ENCODE measurements around the gene DDX11. TPM values are rescaled to one million over a fixed set of nuclear protein-coding genes. Genes with fewer than 3 reads are reported as not detected.
"Not testable (repeated sequence)": the region's sequence is repeated elsewhere in the genome, so short reads cannot be mapped to it uniquely, and the experiment has no call there.

The DDX11 gene
- polyA plus RNA-seq, 3 donors, result 0.61 to 41.2 (median 1.7) TPM

- no CpG with 5 or more reads among the region's 2 CpGs for WGBS (ENCODE audit: insufficient coverage)
- DNase-seq, result not testable (repeated sequence)
Measured at GRCh38 chr12:31099434-31099833, 25.8 kb downstream of the DDX11 start.

DNA sequence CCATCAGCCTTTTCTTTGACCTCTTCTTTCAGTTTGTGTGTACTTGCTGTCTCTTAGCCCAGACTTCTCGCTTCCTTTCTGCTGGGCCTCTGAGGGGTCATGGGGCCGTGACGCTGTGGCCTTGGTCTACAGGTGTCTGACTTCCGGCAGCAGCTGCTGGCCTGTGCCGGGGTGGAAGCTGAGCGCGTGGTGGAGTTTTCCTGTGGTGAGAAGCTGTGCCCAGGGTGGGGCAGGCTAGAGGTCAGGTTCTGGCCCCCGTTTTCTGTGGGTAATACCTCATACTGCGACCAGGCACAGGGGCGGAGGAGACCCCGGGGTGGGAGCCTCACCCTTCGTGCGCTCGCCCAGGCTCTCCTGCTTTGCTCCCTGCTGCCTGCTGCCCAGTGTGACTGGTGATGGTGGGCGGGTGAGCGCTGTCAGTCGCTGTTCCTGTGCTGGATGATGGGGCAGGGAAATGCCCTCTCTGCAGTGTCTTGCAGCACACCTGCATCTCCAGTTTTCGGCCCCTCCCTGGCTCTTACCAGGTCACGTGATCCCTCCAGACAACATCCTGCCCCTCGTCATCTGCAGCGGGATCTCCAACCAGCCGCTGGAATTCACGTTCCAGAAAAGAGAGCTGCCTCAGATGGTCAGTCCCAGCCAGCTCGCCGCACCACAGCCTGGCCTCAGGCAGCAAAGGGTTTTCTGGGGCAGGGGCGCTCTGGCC lies 27.0 kb downstream of the DDX11 start:
- H3K9me3 ChIP-seq (replicated peaks in 1 of 2; ENCODE audit: control insufficient read depth in 1 of 2, insufficient read depth in 1 of 2, low read length in 2 of 2); H3K4me1 Mint-ChIP-seq; H3K9me3 Mint-ChIP-seq; H3K27me3 Mint-ChIP-seq (ENCODE audit: low read depth in 3 of 3); H3K27me3 ChIP-seq (ENCODE audit: control insufficient read depth in 2 of 2, insufficient read depth in 2 of 2, low read length in 2 of 2); H3K79me2 ChIP-seq (ENCODE audit: insufficient read depth, low read length); H4K20me1 ChIP-seq (ENCODE audit: insufficient read depth, low read length); H3K4me2 ChIP-seq (replicated peaks; ENCODE audit: extremely low read depth, low read length, poor library complexity, severe bottlenecking); DNase-seq; H2AFZ ChIP-seq (ENCODE audit: insufficient read depth, low read depth, low read length, poor library complexity, severe bottlenecking); H3K9ac ChIP-seq (ENCODE audit: insufficient read depth, low read length, poor library complexity, severe bottlenecking); intact Hi-C loops (cut with micrococcal nuclease); H3K4me3 ChIP-seq (replicated peaks in 1 of 3; ENCODE audit: low read depth in 2 of 3, low read length in 3 of 3); H3K27ac ChIP-seq (ENCODE audit: low read depth in 1 of 2, low read length in 2 of 2); H3K4me1 ChIP-seq (ENCODE audit: control insufficient read depth in 1 of 2, insufficient read depth in 2 of 2, low read length in 2 of 2); H3K4me3 Mint-ChIP-seq: not testable (repeated sequence)
- Mint-ChIP-seq H3K27ac (peak overlapping the region in 3 of 7 donors; percentile 7 to 36 (median 33)), H3K36me3 (peaks cover 30 to 45% of the 10 kb centered on the region in 2 donors)
- WGBS (ENCODE audit: insufficient coverage), result 93% methylated on average over 12 of the region's 26 CpGs
- peaks cover 25 to 29% of the 10 kb centered on the region in 2 donors for H3K36me3 ChIP-seq (replicated peaks in 1 of 2; ENCODE audit: control insufficient read depth in 1 of 2, insufficient read depth in 2 of 2, low read length in 2 of 2)

More at GRCh38 chr12:31099434-31099833, 25.8 kb downstream of the DDX11 start:
- H3K4me1 ChIP-seq (ENCODE audit: control insufficient read depth in 1 of 2, insufficient read depth in 2 of 2, low read length in 2 of 2); H3K27me3 ChIP-seq (ENCODE audit: control insufficient read depth in 2 of 2, insufficient read depth in 2 of 2, low read length in 2 of 2); H3K27ac ChIP-seq (ENCODE audit: low read depth in 1 of 2, low read length in 2 of 2); H3K4me3 Mint-ChIP-seq; H3K4me2 ChIP-seq (replicated peaks; ENCODE audit: extremely low read depth, low read length, poor library complexity, severe bottlenecking); intact Hi-C loops (cut with micrococcal nuclease); H3K27me3 Mint-ChIP-seq (ENCODE audit: low read depth in 3 of 3); H3K79me2 ChIP-seq (ENCODE audit: insufficient read depth, low read length); H3K27ac Mint-ChIP-seq; H2AFZ ChIP-seq (ENCODE audit: insufficient read depth, low read depth, low read length, poor library complexity, severe bottlenecking); H4K20me1 ChIP-seq (ENCODE audit: insufficient read depth, low read length); H3K4me3 ChIP-seq (replicated peaks in 1 of 3; ENCODE audit: low read depth in 2 of 3, low read length in 3 of 3); H3K9me3 Mint-ChIP-seq; H3K9ac ChIP-seq (ENCODE audit: insufficient read depth, low read length, poor library complexity, severe bottlenecking); H3K4me1 Mint-ChIP-seq; H3K9me3 ChIP-seq (replicated peaks in 1 of 2; ENCODE audit: control insufficient read depth in 1 of 2, insufficient read depth in 1 of 2, low read length in 2 of 2): not testable (repeated sequence)
- peaks cover 25 to 29% of the 10 kb centered on the region in 2 donors for H3K36me3 ChIP-seq (replicated peaks in 1 of 2; ENCODE audit: control insufficient read depth in 1 of 2, insufficient read depth in 2 of 2, low read length in 2 of 2)
- peaks cover 38 to 51% of the 10 kb centered on the region in 2 donors for H3K36me3 Mint-ChIP-seq

- H3K36me3 ChIP-seq (replicated peaks in 1 of 2; ENCODE audit: control insufficient read depth in 1 of 2, insufficient read depth in 2 of 2, low read length in 2 of 2), result peaks cover 21% of the 10 kb centered on the region in 2 donors
- H3K27me3 Mint-ChIP-seq (ENCODE audit: low read depth in 3 of 3); H3K79me2 ChIP-seq (ENCODE audit: insufficient read depth, low read length); H3K9ac ChIP-seq (ENCODE audit: insufficient read depth, low read length, poor library complexity, severe bottlenecking); H3K9me3 Mint-ChIP-seq; H3K27me3 ChIP-seq (ENCODE audit: control insufficient read depth in 2 of 2, insufficient read depth in 2 of 2, low read length in 2 of 2); H3K9me3 ChIP-seq (replicated peaks in 1 of 2; ENCODE audit: control insufficient read depth in 1 of 2, insufficient read depth in 1 of 2, low read length in 2 of 2); H3K4me1 Mint-ChIP-seq; H3K27ac ChIP-seq (ENCODE audit: low read depth in 1 of 2, low read length in 2 of 2); H2AFZ ChIP-seq (ENCODE audit: insufficient read depth, low read depth, low read length, poor library complexity, severe bottlenecking); H4K20me1 ChIP-seq (ENCODE audit: insufficient read depth, low read length); H3K4me1 ChIP-seq (ENCODE audit: control insufficient read depth in 1 of 2, insufficient read depth in 2 of 2, low read length in 2 of 2); H3K4me3 Mint-ChIP-seq; DNase-seq; H3K4me2 ChIP-seq (replicated peaks; ENCODE audit: extremely low read depth, low read length, poor library complexity, severe bottlenecking); intact Hi-C loops (cut with micrococcal nuclease); H3K4me3 ChIP-seq (replicated peaks in 1 of 3; ENCODE audit: low read depth in 2 of 3, low read length in 3 of 3): not testable (repeated sequence)
- Mint-ChIP-seq H3K36me3 (peaks cover 23 to 35% of the 10 kb centered on the region in 2 donors), H3K27ac (peak overlapping the region in 1 of 7 donors; percentile 35)
- 91% methylated on average over 5 of the region's 8 CpGs for WGBS (ENCODE audit: insufficient coverage)
Measured at GRCh38 chr12:31102125-31102524, 28.5 kb downstream of the DDX11 start.

GRCh38 chr12:31102596-31102995 lies 28.9 kb downstream of the DDX11 start:
- DNase-seq; H3K27ac ChIP-seq (ENCODE audit: low read depth in 1 of 2, low read length in 2 of 2); H3K79me2 ChIP-seq (ENCODE audit: insufficient read depth, low read length); H3K4me2 ChIP-seq (replicated peaks; ENCODE audit: extremely low read depth, low read length, poor library complexity, severe bottlenecking); H3K9me3 ChIP-seq (replicated peaks in 1 of 2; ENCODE audit: control insufficient read depth in 1 of 2, insufficient read depth in 1 of 2, low read length in 2 of 2); H3K4me1 ChIP-seq (ENCODE audit: control insufficient read depth in 1 of 2, insufficient read depth in 2 of 2, low read length in 2 of 2); H3K4me3 ChIP-seq (replicated peaks in 1 of 3; ENCODE audit: low read depth in 2 of 3, low read length in 3 of 3); H3K27me3 Mint-ChIP-seq (ENCODE audit: low read depth in 3 of 3); H3K27me3 ChIP-seq (ENCODE audit: control insufficient read depth in 2 of 2, insufficient read depth in 2 of 2, low read length in 2 of 2); H2AFZ ChIP-seq (ENCODE audit: insufficient read depth, low read depth, low read length, poor library complexity, severe bottlenecking); H4K20me1 ChIP-seq (ENCODE audit: insufficient read depth, low read length); H3K4me1 Mint-ChIP-seq; intact Hi-C loops (cut with micrococcal nuclease); H3K9ac ChIP-seq (ENCODE audit: insufficient read depth, low read length, poor library complexity, severe bottlenecking); H3K4me3 Mint-ChIP-seq; H3K9me3 Mint-ChIP-seq: not testable (repeated sequence)
- peaks cover 21% of the 10 kb centered on the region in 2 donors for H3K36me3 ChIP-seq (replicated peaks in 1 of 2; ENCODE audit: control insufficient read depth in 1 of 2, insufficient read depth in 2 of 2, low read length in 2 of 2)
- Mint-ChIP-seq H3K27ac (peak overlapping the region in 1 of 7 donors; percentile 35), H3K36me3 (peaks cover 22 to 34% of the 10 kb centered on the region in 2 donors)
- 100% methylated on average over 4 of the region's 9 CpGs for WGBS (ENCODE audit: insufficient coverage)

Measured in CD14-positive monocyte (primary cell).